Prostate gland (tissue), 2 donors: ENCODE measurements around the gene MCM3AP.

Experiments used
- CTCF ChIP-seq, 4 experiments: fragments of 200-600 bp in 2 of 4; fragments of 450-650 bp in 2 of 4; sonication (generic) in 2 of 4; IDR thresholded peaks; 1 replicate in 3 of 4; 2 replicates in 1 of 4; pipeline ENCODE4 v1.5.1; 2016 to 2019; ENCODE audit warnings: antibody characterized with exemption in 4 of 4, mild to moderate bottlenecking in 2 of 4, moderate library complexity in 2 of 4
- POLR2A ChIP-seq: fragments of 450-650 bp; IDR thresholded peaks from one replicate; pipeline ENCODE4 v1.6.1; 2016; ENCODE audit warnings: antibody characterized with exemption, mild to moderate bottlenecking

GRCh38 chr21:46193829-46194373 lies 91.5 kb downstream of the MCM3AP start:
- TF ChIP-seq CTCF (IDR thresholded peaks at IDR 0.05): no peak
- TF ChIP-seq POLR2A: no peak
